GM12865 (cell line): ENCODE measurements around the gene HNRNPC.

Experiments used
- DNase-seq: peaks from one replicate; pipeline ENCODE4 v3.0.0; 2010; ENCODE audit warnings: low read depth
- H3K4me3 ChIP-seq: 2 replicates; pipeline ENCODE4 v1.5.1; 2011; ENCODE audit warnings: mild to moderate bottlenecking, low read depth, low read length, control low read depth
- CTCF ChIP-seq: IDR thresholded peaks from 2 replicates; pipeline ENCODE4 v1.5.1; 2011; ENCODE audit warnings: low read length, control low read depth, low read depth, inconsistent platforms; ENCODE audit not compliant: insufficient read depth; ENCODE audit errors: missing control alignments

HNRNPC gene

GRCh38 chr14:21205026-21205677, 64.1 kb downstream of the HNRNPC start:
- TF ChIP-seq CTCF = no peak
- no peak overlapping the region for H3K4me3 ChIP-seq
- no peak for DNase-seq

GRCh38 chr14:21204167-21205025, 64.8 kb downstream of the HNRNPC start:
- no peak for DNase-seq
- H3K4me3 ChIP-seq = no peak overlapping the region
- TF ChIP-seq CTCF = no peak

GRCh38 chr14:21203470-21204166, 65.6 kb downstream of the HNRNPC start:
- no peak for DNase-seq
- H3K4me3 ChIP-seq = no peak overlapping the region
- no peak for TF ChIP-seq CTCF

- no peak for DNase-seq
- no peak for TF ChIP-seq CTCF
Observed at GRCh38 chr14:21202463-21203358, 66.5 kb downstream of the HNRNPC start.

GRCh38 chr14:21201732-21202462, 67.3 kb downstream of the HNRNPC start:
- no peak for TF ChIP-seq CTCF
- DNase-seq = no peak
- H3K4me3 ChIP-seq = no peak overlapping the region

More at GRCh38 chr14:21202463-21203358, 66.5 kb downstream of the HNRNPC start:
- H3K4me3 ChIP-seq = no peak overlapping the region

GRCh38 chr14:21200752-21201461, 68.3 kb downstream of the HNRNPC start:
- no peak for DNase-seq
- no peak for TF ChIP-seq CTCF
- no peak overlapping the region for H3K4me3 ChIP-seq
